Gastrocnemius medialis (tissue), 4 donors: ENCODE results near the gene RCSD1. TPM values are rescaled to one million over a fixed set of nuclear protein-coding genes. Genes with fewer than 3 reads are reported as not detected.
A peak's percentile ranks its signal among the peaks of the same experiment; 100 is the strongest.

ENCODE experiments used
- ATAC-seq, 2 donors: fragments of 150-250 bp; one replicate each; pipeline ENCODE4 v1.9.1; 2016
- DNase-seq, 2 donors: peaks; one replicate each; pipeline ENCODE4 v3.0.0-alpha.2; 2019
- H3K27ac ChIP-seq, 4 donors: fragments of 200-600 bp; sonication (generic); 1 replicate in 1 of 4; 2 replicates in 3 of 4; pipeline ENCODE4 v1.5.1; 2016 to 2018; ENCODE audit warnings: mild to moderate bottlenecking in 2 of 4, moderate library complexity in 1 of 4
- H3K27me3 ChIP-seq, 3 donors: fragments of 200-600 bp; sonication (generic) in 2 of 3; 1 replicate in 1 of 3; 2 replicates in 2 of 3; pipeline versions ENCODE4 v1.5.1 to v1.6.0; 2016 to 2019; ENCODE audit warnings: mild to moderate bottlenecking in 1 of 3, moderate library complexity in 1 of 3
- H3K36me3 ChIP-seq, 2 donors: fragments of 200-600 bp; sonication (generic) in 1 of 2; one replicate each; pipeline ENCODE4 v1.5.1; 2017 to 2018
- H3K4me1 ChIP-seq, 2 donors: fragments of 200-600 bp; sonication (generic) in 1 of 2; one replicate each; pipeline ENCODE4 v1.5.1; 2016 to 2017; ENCODE audit warnings: mild to moderate bottlenecking in 2 of 2
- H3K4me3 ChIP-seq, 4 donors: fragments of 200-600 bp; sonication (generic) in 3 of 4; 1 replicate in 1 of 4; 2 replicates in 3 of 4; pipeline ENCODE4 v1.5.1; 2016 to 2019; ENCODE audit warnings: mild to moderate bottlenecking in 2 of 4
- H3K9me3 ChIP-seq, 3 donors: fragments of 200-600 bp; sonication (generic) in 2 of 3; 1 replicate in 1 of 3; 2 replicates in 2 of 3; pipeline ENCODE4 v1.5.1; 2016 to 2019
- POLR2A ChIP-seq, 2 donors: fragments of 450-650 bp; IDR thresholded peaks; one replicate each; pipeline ENCODE4 v1.6.1; 2017; ENCODE audit warnings: antibody characterized with exemption in 2 of 2, mild to moderate bottlenecking in 2 of 2, moderate library complexity in 2 of 2
- in situ Hi-C, 4 donors: fragments of 200-750 bp; cut with MboI; loops; one replicate each; pipeline versions ENCODE4 v1.15.0 to v1.8.0; 2017; ENCODE audit warnings: low sequenced_read_pairs in 4 of 4
- intact Hi-C: fragments of 100-400 bp; cut with DNase I; formaldehyde crosslinking; loops from one replicate; pipeline ENCODE4 v1.15.1; 2023; ENCODE audit warnings: low total_unique reads
- total RNA-seq, 4 donors: library from RNA; depleted of rRNA; stranded (reverse); fragments of >200 nt; gene quantifications; one replicate each; pipeline versions ENCODE4 v1.1.0 to v1.2.3, GENCODE V29; 2016
- TF ChIP-seq, protein P1 (sequence below), 5 experiments: fragments of 450-650 bp in 3 of 5; fragments of 200-600 bp in 2 of 5; sonication (generic) in 2 of 5; IDR thresholded peaks in 4 of 5; conservative IDR thresholded peaks in 1 of 5; 1 replicate in 4 of 5; 2 replicates in 1 of 5; pipeline ENCODE4 v1.5.1; 2016 to 2019; ENCODE audit warnings: antibody characterized with exemption in 5 of 5, mild to moderate bottlenecking in 3 of 5, moderate library complexity in 3 of 5

RCSD1 gene
- total RNA-seq, 4 donors from 2014 or later = 6.0 to 14.8 (median 7.5) TPM

DNA sequence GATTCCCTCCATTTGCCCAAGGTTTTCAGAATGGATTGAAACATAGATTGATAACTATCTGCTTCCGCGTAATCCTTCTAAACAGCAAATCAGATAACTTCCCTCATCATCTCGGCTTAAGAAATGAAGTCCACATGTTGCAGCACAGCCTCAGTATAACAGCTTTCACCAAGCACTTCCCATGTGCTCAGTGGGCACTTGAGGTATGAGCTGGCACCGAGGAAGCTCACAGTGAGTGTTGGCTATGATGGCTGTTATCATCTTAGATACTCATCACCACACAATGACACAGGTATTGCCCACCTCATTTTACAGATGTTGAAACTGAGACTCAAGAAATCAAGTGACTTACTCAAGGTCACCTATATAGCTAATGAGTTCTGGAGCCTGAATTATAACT, 43.2 kb downstream of the RCSD1 start:
- H3K4me1 ChIP-seq = peaks cover 54 to 69% of the 10 kb centered on the region in 2 donors
- no peaks in the 10 kb centered on the region for H3K36me3 ChIP-seq
- no peaks in the 10 kb centered on the region for H3K9me3 ChIP-seq
- DNase-seq (no peak), ATAC-seq (no peak)
- no peak overlapping the region for H3K4me3 ChIP-seq
- H3K27me3 ChIP-seq = no peaks in the 10 kb centered on the region
- intact Hi-C loops (no loop called here), in situ Hi-C loops (no loop called here)
- TF ChIP-seq POLR2A (IDR thresholded peaks at IDR 0.05) = no peak
- TF ChIP-seq, protein P1, sequence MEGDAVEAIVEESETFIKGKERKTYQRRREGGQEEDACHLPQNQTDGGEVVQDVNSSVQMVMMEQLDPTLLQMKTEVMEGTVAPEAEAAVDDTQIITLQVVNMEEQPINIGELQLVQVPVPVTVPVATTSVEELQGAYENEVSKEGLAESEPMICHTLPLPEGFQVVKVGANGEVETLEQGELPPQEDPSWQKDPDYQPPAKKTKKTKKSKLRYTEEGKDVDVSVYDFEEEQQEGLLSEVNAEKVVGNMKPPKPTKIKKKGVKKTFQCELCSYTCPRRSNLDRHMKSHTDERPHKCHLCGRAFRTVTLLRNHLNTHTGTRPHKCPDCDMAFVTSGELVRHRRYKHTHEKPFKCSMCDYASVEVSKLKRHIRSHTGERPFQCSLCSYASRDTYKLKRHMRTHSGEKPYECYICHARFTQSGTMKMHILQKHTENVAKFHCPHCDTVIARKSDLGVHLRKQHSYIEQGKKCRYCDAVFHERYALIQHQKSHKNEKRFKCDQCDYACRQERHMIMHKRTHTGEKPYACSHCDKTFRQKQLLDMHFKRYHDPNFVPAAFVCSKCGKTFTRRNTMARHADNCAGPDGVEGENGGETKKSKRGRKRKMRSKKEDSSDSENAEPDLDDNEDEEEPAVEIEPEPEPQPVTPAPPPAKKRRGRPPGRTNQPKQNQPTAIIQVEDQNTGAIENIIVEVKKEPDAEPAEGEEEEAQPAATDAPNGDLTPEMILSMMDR (IDR thresholded peaks at IDR 0.05 in 4 of 5, conservative IDR thresholded peaks at IDR 0.05 in 1 of 5) = no peak
- H3K27ac ChIP-seq = no peak overlapping the region

DNA sequence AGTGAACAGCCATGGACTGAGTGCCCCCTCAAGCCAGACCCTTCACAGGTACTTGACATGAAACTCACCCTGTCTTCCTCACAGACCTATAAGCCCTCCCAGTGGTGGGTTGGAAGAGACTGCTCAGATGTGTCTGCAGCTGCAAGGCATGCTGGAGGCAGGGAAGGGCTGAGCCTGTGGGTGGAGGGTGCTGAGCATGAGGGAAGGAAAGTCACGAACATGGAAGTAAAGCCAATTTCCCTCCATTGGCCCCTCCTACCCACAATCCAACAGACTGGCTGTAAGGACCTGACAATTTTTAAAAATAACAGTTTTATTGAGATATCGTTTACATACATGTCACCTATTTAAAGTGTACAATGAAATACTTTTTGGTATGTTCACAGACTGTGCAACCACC, 44.1 kb downstream of the RCSD1 start:
- H3K4me3 ChIP-seq = no peak overlapping the region
- intact Hi-C loops = no loop called here
- peaks cover 46 to 64% of the 10 kb centered on the region in 2 donors for H3K4me1 ChIP-seq
- no peaks in the 10 kb centered on the region for H3K27me3 ChIP-seq
- TF ChIP-seq, protein P1 (IDR thresholded peaks at IDR 0.05 in 4 of 5, conservative IDR thresholded peaks at IDR 0.05 in 1 of 5) = no peak
- TF ChIP-seq POLR2A (IDR thresholded peaks at IDR 0.05) = no peak
- no peaks in the 10 kb centered on the region for H3K36me3 ChIP-seq
- H3K9me3 ChIP-seq = no peaks in the 10 kb centered on the region
- in situ Hi-C loops = no loop called here
- DNase-seq = no peak
- ATAC-seq = no peak
- H3K27ac ChIP-seq = no peak overlapping the region

DNA sequence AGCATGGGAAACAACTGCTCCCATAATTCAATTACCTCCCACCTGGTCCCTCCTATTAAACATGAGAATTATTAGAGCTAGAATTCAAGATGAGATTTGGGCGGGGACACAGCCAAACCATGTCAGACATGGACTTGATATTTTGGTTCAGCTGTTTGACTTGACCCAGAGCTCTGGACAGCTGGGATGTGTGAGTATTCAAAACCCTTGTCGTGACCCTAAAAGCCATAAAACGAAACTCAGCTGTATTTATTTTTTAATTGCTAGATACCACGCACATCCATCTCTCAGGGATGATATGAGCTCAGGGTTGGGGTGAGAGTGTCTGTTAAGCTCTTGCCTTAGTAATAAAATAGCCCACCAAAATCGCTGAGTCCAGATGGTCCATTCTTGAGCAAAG, 45.4 kb downstream of the RCSD1 start:
- in situ Hi-C loops (loop anchor here in 1 of 4 donors (25.0 kb wide), 1 partner anchor 613 kb away; no protein-coding TSS in a partner anchor), intact Hi-C loops (no loop called here)
- peaks cover 36 to 64% of the 10 kb centered on the region in 2 donors for H3K4me1 ChIP-seq
- no peaks in the 10 kb centered on the region for H3K9me3 ChIP-seq
- TF ChIP-seq, protein P1 (IDR thresholded peaks at IDR 0.05 in 4 of 5, conservative IDR thresholded peaks at IDR 0.05 in 1 of 5) = no peak
- no peak for TF ChIP-seq POLR2A (IDR thresholded peaks at IDR 0.05)
- H3K36me3 ChIP-seq = no peaks in the 10 kb centered on the region
- ATAC-seq = no peak
- H3K27me3 ChIP-seq = no peaks in the 10 kb centered on the region
- no peak for DNase-seq
- peak overlapping the region in 2 of 4 donors; percentile 16 to 42 for H3K27ac ChIP-seq
- H3K4me3 ChIP-seq = no peak overlapping the region

DNA sequence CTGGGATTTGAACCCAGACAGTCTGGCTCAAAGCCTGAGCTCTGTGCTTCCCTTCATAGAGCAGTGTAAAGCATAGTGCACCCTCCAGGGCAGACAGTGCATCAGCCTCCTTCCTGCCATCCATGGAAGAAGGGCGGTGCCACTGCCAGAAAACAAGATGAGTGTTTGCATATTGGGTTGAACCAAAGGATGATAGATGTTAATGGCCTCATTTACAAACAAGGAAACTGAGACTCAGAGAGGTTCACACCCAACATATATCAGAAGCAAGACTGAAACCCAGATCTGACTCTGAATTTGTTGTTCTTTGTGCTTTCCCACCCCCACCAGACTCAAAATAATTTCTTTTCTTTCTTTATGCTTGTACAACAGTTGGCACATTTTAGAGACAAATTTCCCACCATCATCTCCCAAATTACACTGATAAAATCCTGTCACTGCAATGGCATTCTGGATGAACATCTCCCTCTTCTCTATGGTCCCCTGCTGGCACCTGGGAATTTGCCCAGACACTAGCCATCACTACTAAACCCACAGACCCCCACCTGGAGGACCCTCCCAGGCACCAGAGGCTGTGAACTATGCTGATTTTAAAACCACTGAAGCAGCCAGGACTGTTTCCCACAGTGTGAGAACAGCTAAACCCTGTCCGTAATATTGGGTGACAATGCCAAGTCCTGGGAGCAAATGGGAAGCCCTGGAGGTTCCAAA, 46.3 kb downstream of the RCSD1 start:
- no peaks in the 10 kb centered on the region for H3K9me3 ChIP-seq
- H3K4me3 ChIP-seq = no peak overlapping the region
- intact Hi-C loops (no loop called here), in situ Hi-C loops (loop anchor here in 1 of 4 donors (25.0 kb wide), 1 partner anchor 614 kb away; no protein-coding TSS in a partner anchor)
- DNase-seq (no peak), ATAC-seq (no peak)
- no peaks in the 10 kb centered on the region for H3K36me3 ChIP-seq
- TF ChIP-seq POLR2A (IDR thresholded peaks at IDR 0.05) = no peak
- TF ChIP-seq, protein P1 (IDR thresholded peaks at IDR 0.05 in 4 of 5, conservative IDR thresholded peaks at IDR 0.05 in 1 of 5) = no peak
- peaks cover 36 to 64% of the 10 kb centered on the region in 2 donors for H3K4me1 ChIP-seq
- H3K27me3 ChIP-seq = no peaks in the 10 kb centered on the region
- peak overlapping the region; percentile 12 to 53 (median 42) for H3K27ac ChIP-seq
